Measurements from ENCODE around the gene SEZ6L.

The SEZ6L gene

GRCh38 chr22:26431261-26431995 is 262.2 kb downstream of the SEZ6L start:
- no peak for FAIRE-seq

- no peak for FAIRE-seq
These were observed 263.5 kb downstream of the SEZ6L start for GRCh38 chr22:26432619-26433311.
